IMR-90 (cell line): ENCODE measurements around the gene GPSM1.

ENCODE experiments used
- CHD1 ChIP-seq: IDR thresholded peaks from 2 replicates; pipeline ENCODE4 v1.6.1; 2012; ENCODE audit warnings: low read depth, low read length, improper control_type of control experiment
- CTCF ChIP-seq: conservative IDR thresholded peaks from 2 replicates; pipeline ENCODE4 v1.5.1; 2012; ENCODE audit warnings: mild to moderate bottlenecking, low read depth, low read length, improper control_type of control experiment
- MAZ ChIP-seq: IDR thresholded peaks from 2 replicates; pipeline ENCODE4 v1.6.1; 2012; ENCODE audit warnings: low read depth, mild to moderate bottlenecking, low read length, improper control_type of control experiment, moderate library complexity, borderline replicate concordance

DNA sequence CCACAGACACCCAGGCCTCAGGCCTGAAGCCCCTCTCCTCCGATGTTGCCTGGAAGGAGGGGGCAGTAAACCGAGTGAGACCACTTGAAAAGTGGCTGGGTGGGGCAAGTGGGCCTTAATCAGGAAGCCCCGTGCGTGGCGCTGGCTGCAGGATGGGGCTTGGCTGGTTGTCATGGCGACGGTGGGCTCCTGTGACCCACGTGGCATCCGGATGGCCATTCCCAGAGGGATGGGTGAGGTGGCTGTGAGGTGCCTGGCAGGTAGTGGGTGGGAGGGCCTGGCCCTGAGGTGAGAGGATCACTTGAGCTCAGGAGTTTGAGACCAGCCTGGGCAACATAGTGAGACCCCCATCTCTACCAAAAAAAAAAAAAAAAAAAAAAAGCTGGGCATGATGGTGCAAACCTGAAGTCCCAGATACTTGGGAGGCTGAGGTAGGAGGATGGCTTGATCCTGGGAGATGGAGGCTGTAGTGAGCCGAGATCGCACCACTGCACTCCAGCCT lies 5.2 kb downstream of the GPSM1 start:
- TF ChIP-seq CHD1 (no peak), CTCF (no peak), MAZ (no peak)
